ENCODE measurements around the gene ATP8A2. TPM values are rescaled to one million over a fixed set of nuclear protein-coding genes. Genes with fewer than 3 reads are reported as not detected.

ATP8A2 gene
- total RNA-seq, 1 donor from 2014 or later: 0.27 TPM

- Histone ChIP-seq H3K27me3 (ENCODE audit: low read depth) (no peaks in the 10 kb centered on the region), H3K27ac (replicated peaks) (no peak overlapping the region), H3K4me1 (no peaks in the 10 kb centered on the region), H3K9me3 (replicated peaks) (peaks cover 56% of the 10 kb centered on the region), H3K4me3 (no peak overlapping the region), H3K36me3 (no peaks in the 10 kb centered on the region)
- DNase-seq: no peak
- intact Hi-C loops (cut with micrococcal nuclease): no loop called here
- no peak for TF ChIP-seq CTCF (IDR thresholded peaks at IDR 0.05; ENCODE audit: borderline replicate concordance)
These were observed 273.9 kb downstream of the ATP8A2 start for GRCh38 chr13:25645681-25646080.

GRCh38 chr13:25649001-25649633, 277.3 kb downstream of the ATP8A2 start:
- TF ChIP-seq CTCF (IDR thresholded peaks at IDR 0.05; ENCODE audit: borderline replicate concordance): no peak

GRCh38 chr13:25652764-25653163, 281.0 kb downstream of the ATP8A2 start:
- no peak overlapping the region for H3K4me3 ChIP-seq
- H3K4me1 ChIP-seq: no peaks in the 10 kb centered on the region
- no peak for TF ChIP-seq CTCF (IDR thresholded peaks at IDR 0.05; ENCODE audit: borderline replicate concordance)
- no peaks in the 10 kb centered on the region for H3K36me3 ChIP-seq
- peaks cover 15% of the 10 kb centered on the region for H3K9me3 ChIP-seq (replicated peaks)
- intact Hi-C loops (cut with micrococcal nuclease): no loop called here
- peaks cover 28% of the 10 kb centered on the region for H3K27me3 ChIP-seq (ENCODE audit: low read depth)
- no peak for DNase-seq
- no peak overlapping the region for H3K27ac ChIP-seq (replicated peaks)

More at GRCh38 chr13:25649001-25649633, 277.3 kb downstream of the ATP8A2 start:
- Histone ChIP-seq H3K4me1 (no peaks in the 10 kb centered on the region), H3K9me3 (replicated peaks) (peaks cover 40% of the 10 kb centered on the region), H3K27ac (replicated peaks) (no peak overlapping the region), H3K4me3 (no peak overlapping the region), H3K36me3 (no peaks in the 10 kb centered on the region), H3K27me3 (ENCODE audit: low read depth) (peaks cover 11% of the 10 kb centered on the region)
- intact Hi-C loops (cut with micrococcal nuclease): no loop called here
- no peak for DNase-seq

- no peak for TF ChIP-seq CTCF (IDR thresholded peaks at IDR 0.05; ENCODE audit: borderline replicate concordance)
- DNase-seq: no peak
- Histone ChIP-seq H3K27me3 (ENCODE audit: low read depth) (peaks cover 28% of the 10 kb centered on the region), H3K9me3 (replicated peaks) (peaks cover under 1% of the 10 kb centered on the region), H3K4me1 (no peaks in the 10 kb centered on the region), H3K4me3 (no peak overlapping the region), H3K27ac (replicated peaks) (no peak overlapping the region), H3K36me3 (no peaks in the 10 kb centered on the region)
- intact Hi-C loops (cut with micrococcal nuclease): no loop called here
These were observed 282.5 kb downstream of the ATP8A2 start for GRCh38 chr13:25654322-25654721.

- intact Hi-C loops (cut with micrococcal nuclease): no loop called here
- TF ChIP-seq CTCF (IDR thresholded peaks at IDR 0.05; ENCODE audit: borderline replicate concordance): no peak
- Histone ChIP-seq H3K4me3 (no peak overlapping the region), H3K36me3 (no peaks in the 10 kb centered on the region), H3K4me1 (no peaks in the 10 kb centered on the region), H3K27me3 (ENCODE audit: low read depth) (peaks cover 28% of the 10 kb centered on the region), H3K9me3 (replicated peaks) (no peaks in the 10 kb centered on the region), H3K27ac (replicated peaks) (no peak overlapping the region)
- DNase-seq: no peak
These were observed 285.4 kb downstream of the ATP8A2 start for GRCh38 chr13:25657157-25657556.

All from left ventricle myocardium inferior (tissue), 1 donor.